Activated CD4-positive, CD25-positive, alpha-beta regulatory T cell treated with anti-CD3 and anti-CD28 coated beads, Interleukin-2, amount 50 U/mL, for 72 hours (primary cell): Measurements from ENCODE around the gene ITGA1.

ENCODE experiments used
- DNase-seq: peaks from one replicate; pipeline ENCODE4 v3.0.0; 2021

ITGA1 gene

DNA sequence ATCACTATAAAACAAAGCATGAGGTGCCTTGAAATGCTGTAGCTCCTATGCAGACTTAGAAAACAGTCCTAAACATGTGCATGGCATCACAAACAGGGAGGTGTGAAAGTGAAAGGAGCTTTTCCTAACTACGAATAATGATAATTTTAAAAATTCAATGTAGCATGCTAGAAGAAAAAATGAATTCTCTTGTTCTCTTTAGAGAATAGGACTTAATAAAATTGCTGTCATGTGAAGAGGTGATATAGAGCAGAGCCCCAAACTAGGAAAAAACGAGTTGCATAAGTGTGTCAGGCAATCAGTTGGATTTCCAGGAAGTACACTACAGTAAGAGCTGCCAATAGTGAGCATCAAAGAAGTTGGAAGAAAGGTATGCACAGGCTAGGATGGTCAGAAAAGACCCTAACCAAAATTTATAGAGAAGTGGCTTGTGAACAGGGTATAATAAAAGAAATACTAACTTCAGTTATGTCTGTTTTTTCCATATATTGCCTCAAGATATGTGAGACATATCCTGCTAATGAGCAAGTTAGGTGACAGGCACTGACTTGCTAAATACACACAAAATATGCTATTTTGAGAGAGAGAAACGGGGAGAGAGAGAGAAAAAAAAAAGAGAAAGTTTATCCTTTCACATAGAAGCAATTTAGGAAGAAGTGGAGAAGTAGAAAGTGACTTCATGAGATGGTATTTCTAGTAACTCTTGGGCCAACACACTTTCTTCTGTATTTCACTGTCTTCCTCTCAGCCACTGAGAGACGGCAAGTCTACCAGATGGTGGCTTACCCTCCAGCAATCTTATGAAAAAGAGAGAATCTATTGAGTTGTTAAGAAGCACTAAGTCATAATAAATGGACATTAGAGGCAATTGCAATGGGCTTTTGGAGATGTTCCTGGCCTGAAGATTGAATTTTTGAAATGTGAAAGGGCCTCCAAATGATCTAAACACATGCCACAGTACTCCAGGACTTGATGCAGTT lies 219.5 kb downstream of the ITGA1 start:
- DNase-seq: no peak

- no peak for DNase-seq
Measured at GRCh38 chr5:53008751-53009150, 221.0 kb downstream of the ITGA1 start.
